ENCODE data around the gene EHD1.

GRCh38 chr11:64909653-64910343 is 31.4 kb upstream of the EHD1 start:
- TF ChIP-seq CTCF (conservative IDR thresholded peaks at IDR 0.05; ENCODE audit: low read depth, low read length) = no peak
- no peak for TF ChIP-seq EZH2 (IDR thresholded peaks at IDR 0.05; ENCODE audit: low read length, unreplicated experiment)
